WTC11 (cell line): ENCODE results near the gene CCDC167. TPM values are rescaled to one million over a fixed set of nuclear protein-coding genes. Genes with fewer than 3 reads are reported as not detected.

Experiments
- ATAC-seq: fragments of 200-7000 bp; cut with Tn5 transposase; 2 replicates; pipeline ENCODE4 v1.10.0; 2021; ENCODE audit warnings: mild to moderate bottlenecking, moderate library complexity
- CTCF ChIA-PET: fragments of 300-600 bp; sonication (Branson Sonifier 250); formaldehyde crosslinking; loops from one replicate; lab custom pipeline; 2021; ENCODE audit warnings: antibody characterized with exemption; lab: Charles Lee
- POLR2A ChIA-PET: fragments of 350-600 bp; sonication (Branson Sonifier 250); formaldehyde crosslinking; loops from one replicate; lab custom pipeline; 2021; ENCODE audit warnings: antibody characterized with exemption; lab: Charles Lee
- DNase-seq: peaks from one replicate; pipeline ENCODE4 v3.0.0; 2021; ENCODE audit warnings: low spot score
- H3K27ac Mint-ChIP-seq: 2 replicates; pipeline ENCODE4 v1.8.0; 2021; ENCODE audit warnings: mixed read lengths
- H3K27me3 Mint-ChIP-seq: 2 replicates; pipeline ENCODE4 v1.8.0; 2021; ENCODE audit warnings: low read depth, mild to moderate bottlenecking, moderate library complexity, mixed read lengths
- H3K36me3 Mint-ChIP-seq: 2 replicates; pipeline ENCODE4 v1.8.0; 2021; ENCODE audit warnings: mixed read lengths
- H3K4me1 Mint-ChIP-seq: 2 replicates; pipeline ENCODE4 v1.8.0; 2022; ENCODE audit warnings: mixed read lengths
- H3K4me3 Mint-ChIP-seq: 2 replicates; pipeline ENCODE4 v1.8.0; 2021; ENCODE audit warnings: mild to moderate bottlenecking, moderate library complexity, mixed read lengths
- H3K9me3 Mint-ChIP-seq: 2 replicates; pipeline ENCODE4 v1.8.0; 2021; ENCODE audit warnings: mixed read lengths
- CREM ChIP-seq: sonication (generic); formaldehyde crosslinking; IDR thresholded peaks from 2 replicates; pipeline ENCODE4 v1.8.1; 2022; ENCODE audit warnings: mild to moderate bottlenecking, missing genetic modification reagents, moderate library complexity
- GABPB1 ChIP-seq: sonication (generic); formaldehyde crosslinking; IDR thresholded peaks from 2 replicates; pipeline ENCODE4 v1.8.1; 2023; ENCODE audit warnings: mild to moderate bottlenecking, missing genetic modification reagents
- HMGA2 ChIP-seq: fragments of 250-450 bp; sonication (Bioruptor Pico); IDR thresholded peaks from 2 replicates; pipeline ENCODE4 v1.4.0; 2021; ENCODE audit warnings: mild to moderate bottlenecking, moderate library complexity
- NFE2L1 ChIP-seq: sonication (generic); formaldehyde crosslinking; IDR thresholded peaks from 2 replicates; pipeline ENCODE4 v1.8.1; 2023; ENCODE audit warnings: missing genetic modification reagents
- NFYB ChIP-seq: sonication (generic); formaldehyde crosslinking; conservative IDR thresholded peaks from 2 replicates; pipeline ENCODE4 v1.8.0; 2022; ENCODE audit warnings: low read depth, missing genetic modification reagents
- OVOL2 ChIP-seq: fragments of 250-450 bp; sonication (Bioruptor Pico); IDR thresholded peaks from 2 replicates; pipeline ENCODE4 v1.9.0; 2021; ENCODE audit warnings: mild to moderate bottlenecking, borderline replicate concordance
- PRRX2 ChIP-seq: fragments of 250-450 bp; sonication (Bioruptor Pico); IDR thresholded peaks from 2 replicates; pipeline ENCODE4 v1.8.0; 2021; ENCODE audit warnings: mild to moderate bottlenecking
- RELA ChIP-seq: sonication (generic); formaldehyde crosslinking; IDR thresholded peaks from 2 replicates; pipeline ENCODE4 v1.8.1; 2022; ENCODE audit warnings: missing genetic modification reagents, mild to moderate bottlenecking, borderline replicate concordance
- ZBTB21 ChIP-seq: sonication (generic); formaldehyde crosslinking; IDR thresholded peaks from 2 replicates; pipeline ENCODE4 v1.8.1; 2023; ENCODE audit warnings: mild to moderate bottlenecking, missing genetic modification reagents, borderline replicate concordance
- ZNF232 ChIP-seq: sonication (generic); formaldehyde crosslinking; IDR thresholded peaks from 2 replicates; pipeline ENCODE4 v1.8.0; 2022; ENCODE audit warnings: mild to moderate bottlenecking, missing genetic modification reagents
- ZNF263 ChIP-seq: sonication (generic); formaldehyde crosslinking; IDR thresholded peaks from 2 replicates; pipeline ENCODE4 v1.8.1; 2022; ENCODE audit warnings: low read depth, mild to moderate bottlenecking, moderate library complexity, missing genetic modification reagents
- ZNF416 ChIP-seq: fragments of 250-450 bp; sonication (Bioruptor Pico); IDR thresholded peaks from 2 replicates; pipeline ENCODE4 v1.9.0; 2021; ENCODE audit warnings: mild to moderate bottlenecking, inconsistent platforms
- total RNA-seq: library from RNA; stranded (reverse); gene quantifications from 3 replicates; pipeline ENCODE4 v1.2.3, GENCODE V29; 2021
- TF ChIP-seq, protein P1 (sequence below): sonication (generic); formaldehyde crosslinking; IDR thresholded peaks from 2 replicates; pipeline ENCODE4 v1.8.1; 2022; ENCODE audit warnings: mild to moderate bottlenecking, moderate library complexity, missing genetic modification reagents
- TF ChIP-seq, protein P2 (sequence below): sonication (generic); formaldehyde crosslinking; IDR thresholded peaks from 2 replicates; pipeline ENCODE4 v1.8.0; 2022; ENCODE audit warnings: missing genetic modification reagents
- TF ChIP-seq, protein P3 (sequence below): sonication (generic); formaldehyde crosslinking; IDR thresholded peaks from 2 replicates; pipeline ENCODE4 v1.8.0; 2022; ENCODE audit warnings: mild to moderate bottlenecking, missing genetic modification reagents
- TF ChIP-seq, protein P4 (sequence below): sonication (generic); formaldehyde crosslinking; IDR thresholded peaks from 2 replicates; pipeline ENCODE4 v1.8.0; 2022; ENCODE audit warnings: mild to moderate bottlenecking, missing genetic modification reagents
- TF ChIP-seq, protein P5 (sequence below): sonication (generic); formaldehyde crosslinking; IDR thresholded peaks from 2 replicates; pipeline ENCODE4 v1.8.0; 2022; ENCODE audit warnings: mild to moderate bottlenecking, missing genetic modification reagents

The CCDC167 gene
- total RNA-seq, 1 experiment from 2014 or later: 19.1 TPM

DNA sequence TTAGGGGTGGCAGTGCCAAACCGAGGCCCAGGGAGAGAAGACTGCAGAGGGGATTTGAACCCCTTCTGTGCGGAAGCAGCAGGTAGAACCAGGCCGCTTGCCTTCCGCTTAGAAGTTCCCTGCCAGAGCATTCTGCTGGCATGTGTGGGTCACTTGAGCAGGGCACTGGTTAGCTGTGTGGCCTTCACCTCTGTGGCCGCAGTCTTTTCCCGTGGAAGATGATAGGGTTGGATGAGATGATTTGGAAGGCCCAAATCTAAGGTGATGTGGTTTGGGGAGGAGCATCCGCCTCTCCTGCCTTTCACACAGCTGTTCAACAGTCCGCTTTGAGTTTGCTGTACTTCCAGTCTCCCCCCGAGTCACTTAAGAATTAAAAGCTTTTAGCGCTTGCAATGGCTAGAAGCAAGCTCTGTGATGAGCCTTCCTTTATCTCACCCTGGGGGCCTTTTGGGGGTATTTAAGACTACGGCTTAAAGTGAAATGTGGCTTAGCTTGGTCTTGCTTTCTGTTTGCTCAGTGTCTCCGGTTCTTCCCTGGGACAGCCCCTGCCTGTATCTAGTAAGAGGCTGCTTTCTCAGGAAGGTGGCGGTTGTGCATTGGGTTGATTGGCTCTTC, 65.9 kb downstream of the CCDC167 start:
- no peaks in the 10 kb centered on the region for H3K27me3 Mint-ChIP-seq
- ATAC-seq: no peak; the same call in 1 of the 2 replicates
- H3K4me1 Mint-ChIP-seq: peaks cover 17% of the 10 kb centered on the region
- no peaks in the 10 kb centered on the region for H3K9me3 Mint-ChIP-seq
- no peak for DNase-seq
- H3K27ac Mint-ChIP-seq: peak overlapping the region; percentile 70
- ChIA-PET CTCF (interaction anchor here (0.8 to 1.8 kb wide), 2 partner anchors 215 to 219 kb away, joined by 3 to 7 read pairs; no protein-coding TSS in a partner anchor), POLR2A (interaction anchor here (1.1 to 1.3 kb wide), 2 partner anchors 47 to 108 kb away, joined by 3 to 5 read pairs; no protein-coding TSS in a partner anchor)
- peak overlapping the region; percentile 71 for H3K4me3 Mint-ChIP-seq
- peaks cover 6% of the 10 kb centered on the region for H3K36me3 Mint-ChIP-seq
- TF ChIP-seq GABPB1 (CRISPR knock-in tag): no peak
- no peak for TF ChIP-seq ZBTB21
- TF ChIP-seq PRRX2: no peak
- TF ChIP-seq NFE2L1: no peak
- TF ChIP-seq ZNF232 (CRISPR knock-in tag): no peak
- no peak for TF ChIP-seq NFYB (CRISPR knock-in tag)
- no peak for TF ChIP-seq OVOL2 (CRISPR knock-in tag)
- TF ChIP-seq, protein P1, sequence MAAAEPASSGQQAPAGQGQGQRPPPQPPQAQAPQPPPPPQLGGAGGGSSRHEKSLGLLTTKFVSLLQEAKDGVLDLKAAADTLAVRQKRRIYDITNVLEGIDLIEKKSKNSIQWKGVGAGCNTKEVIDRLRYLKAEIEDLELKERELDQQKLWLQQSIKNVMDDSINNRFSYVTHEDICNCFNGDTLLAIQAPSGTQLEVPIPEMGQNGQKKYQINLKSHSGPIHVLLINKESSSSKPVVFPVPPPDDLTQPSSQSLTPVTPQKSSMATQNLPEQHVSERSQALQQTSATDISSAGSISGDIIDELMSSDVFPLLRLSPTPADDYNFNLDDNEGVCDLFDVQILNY (CRISPR knock-in tag): no peak
- TF ChIP-seq CREM (CRISPR knock-in tag): no peak
- no peak for TF ChIP-seq RELA
- no peak for TF ChIP-seq ZNF416 (CRISPR knock-in tag)
- TF ChIP-seq HMGA2 (CRISPR knock-in tag): no peak
- TF ChIP-seq, protein P2, sequence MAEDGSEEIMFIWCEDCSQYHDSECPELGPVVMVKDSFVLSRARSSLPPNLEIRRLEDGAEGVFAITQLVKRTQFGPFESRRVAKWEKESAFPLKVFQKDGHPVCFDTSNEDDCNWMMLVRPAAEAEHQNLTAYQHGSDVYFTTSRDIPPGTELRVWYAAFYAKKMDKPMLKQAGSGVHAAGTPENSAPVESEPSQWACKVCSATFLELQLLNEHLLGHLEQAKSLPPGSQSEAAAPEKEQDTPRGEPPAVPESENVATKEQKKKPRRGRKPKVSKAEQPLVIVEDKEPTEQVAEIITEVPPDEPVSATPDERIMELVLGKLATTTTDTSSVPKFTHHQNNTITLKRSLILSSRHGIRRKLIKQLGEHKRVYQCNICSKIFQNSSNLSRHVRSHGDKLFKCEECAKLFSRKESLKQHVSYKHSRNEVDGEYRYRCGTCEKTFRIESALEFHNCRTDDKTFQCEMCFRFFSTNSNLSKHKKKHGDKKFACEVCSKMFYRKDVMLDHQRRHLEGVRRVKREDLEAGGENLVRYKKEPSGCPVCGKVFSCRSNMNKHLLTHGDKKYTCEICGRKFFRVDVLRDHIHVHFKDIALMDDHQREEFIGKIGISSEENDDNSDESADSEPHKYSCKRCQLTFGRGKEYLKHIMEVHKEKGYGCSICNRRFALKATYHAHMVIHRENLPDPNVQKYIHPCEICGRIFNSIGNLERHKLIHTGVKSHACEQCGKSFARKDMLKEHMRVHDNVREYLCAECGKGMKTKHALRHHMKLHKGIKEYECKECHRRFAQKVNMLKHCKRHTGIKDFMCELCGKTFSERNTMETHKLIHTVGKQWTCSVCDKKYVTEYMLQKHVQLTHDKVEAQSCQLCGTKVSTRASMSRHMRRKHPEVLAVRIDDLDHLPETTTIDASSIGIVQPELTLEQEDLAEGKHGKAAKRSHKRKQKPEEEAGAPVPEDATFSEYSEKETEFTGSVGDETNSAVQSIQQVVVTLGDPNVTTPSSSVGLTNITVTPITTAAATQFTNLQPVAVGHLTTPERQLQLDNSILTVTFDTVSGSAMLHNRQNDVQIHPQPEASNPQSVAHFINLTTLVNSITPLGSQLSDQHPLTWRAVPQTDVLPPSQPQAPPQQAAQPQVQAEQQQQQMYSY: no peak
- TF ChIP-seq, protein P3, sequence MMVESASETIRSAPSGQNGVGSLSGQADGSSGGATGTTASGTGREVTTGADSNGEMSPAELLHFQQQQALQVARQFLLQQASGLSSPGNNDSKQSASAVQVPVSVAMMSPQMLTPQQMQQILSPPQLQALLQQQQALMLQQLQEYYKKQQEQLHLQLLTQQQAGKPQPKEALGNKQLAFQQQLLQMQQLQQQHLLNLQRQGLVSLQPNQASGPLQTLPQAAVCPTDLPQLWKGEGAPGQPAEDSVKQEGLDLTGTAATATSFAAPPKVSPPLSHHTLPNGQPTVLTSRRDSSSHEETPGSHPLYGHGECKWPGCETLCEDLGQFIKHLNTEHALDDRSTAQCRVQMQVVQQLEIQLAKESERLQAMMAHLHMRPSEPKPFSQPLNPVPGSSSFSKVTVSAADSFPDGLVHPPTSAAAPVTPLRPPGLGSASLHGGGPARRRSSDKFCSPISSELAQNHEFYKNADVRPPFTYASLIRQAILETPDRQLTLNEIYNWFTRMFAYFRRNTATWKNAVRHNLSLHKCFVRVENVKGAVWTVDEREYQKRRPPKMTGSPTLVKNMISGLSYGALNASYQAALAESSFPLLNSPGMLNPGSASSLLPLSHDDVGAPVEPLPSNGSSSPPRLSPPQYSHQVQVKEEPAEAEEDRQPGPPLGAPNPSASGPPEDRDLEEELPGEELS (CRISPR knock-in tag): no peak
- TF ChIP-seq, protein P4, sequence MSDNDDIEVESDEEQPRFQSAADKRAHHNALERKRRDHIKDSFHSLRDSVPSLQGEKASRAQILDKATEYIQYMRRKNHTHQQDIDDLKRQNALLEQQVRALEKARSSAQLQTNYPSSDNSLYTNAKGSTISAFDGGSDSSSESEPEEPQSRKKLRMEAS (CRISPR knock-in tag): no peak
- no peak for TF ChIP-seq ZNF263 (CRISPR knock-in tag)
- TF ChIP-seq, protein P5, sequence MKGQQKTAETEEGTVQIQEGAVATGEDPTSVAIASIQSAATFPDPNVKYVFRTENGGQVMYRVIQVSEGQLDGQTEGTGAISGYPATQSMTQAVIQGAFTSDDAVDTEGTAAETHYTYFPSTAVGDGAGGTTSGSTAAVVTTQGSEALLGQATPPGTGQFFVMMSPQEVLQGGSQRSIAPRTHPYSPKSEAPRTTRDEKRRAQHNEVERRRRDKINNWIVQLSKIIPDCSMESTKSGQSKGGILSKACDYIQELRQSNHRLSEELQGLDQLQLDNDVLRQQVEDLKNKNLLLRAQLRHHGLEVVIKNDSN (CRISPR knock-in tag): no peak

Other genes with a start within 250 kb of the CCDC167 start
- gene TBC1D22B, start 242.1 kb downstream of the CCDC167 start, total RNA-seq: 16.4 to 18.7 TPM (median 16.7 TPM) in 3 replicates
- gene TMEM217, start 241.7 kb downstream of the CCDC167 start, total RNA-seq: 0.55 to 0.99 TPM (median 0.61 TPM) in 3 replicates
- gene RNF8, start 145.9 kb downstream of the CCDC167 start, total RNA-seq: 33.1 to 35.9 TPM (median 33.3 TPM) in 3 replicates
- gene CMTR1, start 66.7 kb downstream of the CCDC167 start, total RNA-seq: 33.3 to 38.6 TPM (median 35.8 TPM) in 3 replicates
- 1.3 to 2.6 TPM (median 1.3 TPM) in 3 replicates for gene MDGA1, start 198.0 kb upstream of the CCDC167 start, total RNA-seq